Right cardiac atrium (tissue), 5 donors: ENCODE measurements around the gene TEX101. TPM values are rescaled to one million over a fixed set of nuclear protein-coding genes. Genes with fewer than 3 reads are reported as not detected.
A peak's percentile ranks its signal among the peaks of the same experiment; 100 is the strongest.

Source experiments
- ATAC-seq, 2 donors: fragments of 200-7000 bp; cut with Tn5 transposase; one replicate each; pipeline versions ENCODE4 v1.8.0 to v1.9.1; 2020; ENCODE audit warnings: moderate library complexity in 2 of 2, mild to moderate bottlenecking in 1 of 2
- DNase-seq, 3 donors: peaks; one replicate each; pipeline ENCODE4 v3.0.0-alpha.2; 2020
- H3K27ac ChIP-seq: one replicate; pipeline ENCODE4 v1.5.1; 2013; ENCODE audit warnings: mild to moderate bottlenecking, low read length, control low read depth, moderate library complexity
- H3K27me3 ChIP-seq: one replicate; pipeline ENCODE4 v1.6.1; 2013; ENCODE audit not compliant: control insufficient read depth, insufficient read depth
- H3K4me1 ChIP-seq: one replicate; pipeline ENCODE4 v1.6.1; 2013; ENCODE audit warnings: low read length; ENCODE audit not compliant: control insufficient read depth, insufficient read depth
- H3K4me3 ChIP-seq: one replicate; pipeline ENCODE4 v1.5.1; 2013; ENCODE audit warnings: low read length, control low read depth
- H3K9me3 ChIP-seq: one replicate; pipeline ENCODE4 v1.6.1; 2013; ENCODE audit warnings: low read length; ENCODE audit not compliant: control insufficient read depth
- WGBS: extraction: QIAGEN DNeasy Blood & Tissue Kit; methylation state at CpG from one replicate; pipeline ENCODE4 v1.1.7; 2013; 5-methylcytosine and 5-hydroxymethylcytosine counted together
- intact Hi-C, 4 donors: fragments of 100-400 bp; cut with DNase I; formaldehyde crosslinking; loops; one replicate each; pipeline versions ENCODE4 v1.11.0 to v1.14.0; 2022 to 2023
- polyA plus RNA-seq: library from polyadenylated mRNA; stranded (reverse); fragments of 200-250 nt; gene quantifications from one replicate; pipeline ENCODE4 v1.2.3, GENCODE V29; 2013
- total RNA-seq, 4 donors: library from RNA; stranded (reverse); fragmentation: NEBNext Ultra II Directional; extraction: Animal tissue kit (Norgen Biotek cat#: 25700); gene quantifications; one replicate each; pipeline ENCODE4 v1.2.1, GENCODE V29; 2021
- donor health status: healthy with polysubstance abuse.
- donor health status: DM: no; HTN: yes; CAD: no.
- donor health status: DM: no; HTN: no; CAD: no.
- donor health status: DM: no; HTN: yes; CAD: no; lungs with severe emphysema.
- donor health status: DM: yes; HTN: yes; CAD: no.

Gene TEX101
- total and polyA plus RNA-seq, 5 donors = not detected

DNA sequence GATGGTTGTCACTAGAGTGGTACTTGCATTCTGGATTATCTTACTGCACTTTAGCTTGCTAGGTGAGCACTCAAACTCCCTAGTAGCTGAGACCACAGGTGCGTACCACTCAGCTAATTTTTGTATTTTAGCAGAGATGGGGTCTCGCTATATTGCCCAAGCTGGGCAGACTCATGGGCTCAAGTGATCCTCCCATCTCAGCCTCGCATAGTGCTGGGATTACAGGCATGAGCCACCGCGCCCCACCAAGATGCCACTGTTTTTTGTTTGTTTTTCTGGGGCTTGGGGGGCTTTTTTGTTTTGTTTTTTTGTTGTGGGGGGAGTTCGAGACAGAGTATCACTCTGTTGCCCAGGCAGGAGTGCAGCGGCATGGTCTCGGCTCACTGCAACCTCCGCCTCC lies 33.0 kb downstream of the TEX101 start:
- DNase-seq (no peak), ATAC-seq (no peak)
- intact Hi-C loops = loop anchor here (1.0 to 10.0 kb wide), 5 partner anchors 70 to 217 kb away; no protein-coding TSS in a partner anchor

DNA sequence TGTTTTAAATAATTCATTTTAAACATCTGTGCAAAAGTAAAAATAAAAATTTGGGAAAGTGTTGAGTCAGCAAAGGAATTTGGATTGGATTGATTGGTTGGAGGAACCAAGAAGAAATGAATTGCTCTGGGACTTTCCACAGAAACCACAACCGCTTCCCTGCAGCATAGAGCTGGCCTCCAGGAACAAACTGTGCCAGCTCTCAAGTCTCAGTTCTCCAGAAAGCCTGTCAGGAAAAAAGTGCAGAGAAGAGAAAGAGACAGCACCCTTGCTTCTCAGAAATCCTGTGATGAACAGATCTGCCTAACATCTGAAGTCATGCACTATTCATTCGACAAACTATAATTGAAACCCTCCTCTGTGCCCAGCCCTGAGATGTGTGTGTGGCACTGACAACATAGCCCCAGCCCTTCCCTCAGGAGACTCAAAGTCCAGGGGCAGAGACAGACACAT lies 35.9 kb downstream of the TEX101 start:
- WGBS = 71% methylated on average over 2 of the region's 2 CpGs
- H3K27ac ChIP-seq = no peak overlapping the region
- no peaks in the 10 kb centered on the region for H3K27me3 ChIP-seq
- no peak overlapping the region for H3K4me3 ChIP-seq
- peaks cover 2% of the 10 kb centered on the region for H3K9me3 ChIP-seq
- no peak for DNase-seq
- ATAC-seq = no peak
- intact Hi-C loops = no loop called here
- no peaks in the 10 kb centered on the region for H3K4me1 ChIP-seq

More for the DNA sequence above, 33.0 kb downstream of the TEX101 start:
- WGBS = 96% methylated on average over 9 of the region's 9 CpGs
- H3K27me3 ChIP-seq = no peaks in the 10 kb centered on the region
- H3K4me1 ChIP-seq = no peaks in the 10 kb centered on the region
- peaks cover 2% of the 10 kb centered on the region for H3K9me3 ChIP-seq
- no peak overlapping the region for H3K4me3 ChIP-seq
- no peak overlapping the region for H3K27ac ChIP-seq

GRCh38 chr19:43452582-43452981 lies 37.9 kb downstream of the TEX101 start:
- ATAC-seq (no peak), DNase-seq (no peak)
- H3K27ac ChIP-seq = no peak overlapping the region
- H3K9me3 ChIP-seq = peaks cover 2% of the 10 kb centered on the region
- H3K27me3 ChIP-seq = no peaks in the 10 kb centered on the region
- intact Hi-C loops = no loop called here
- H3K4me3 ChIP-seq = no peak overlapping the region
- no peaks in the 10 kb centered on the region for H3K4me1 ChIP-seq
- 65% methylated on average over 3 of the region's 3 CpGs for WGBS

GRCh38 chr19:43454031-43454430 lies 39.3 kb downstream of the TEX101 start:
- H3K27ac ChIP-seq = no peak overlapping the region
- DNase-seq (no peak), ATAC-seq (no peak)
- no peaks in the 10 kb centered on the region for H3K4me1 ChIP-seq
- H3K4me3 ChIP-seq = no peak overlapping the region
- intact Hi-C loops = no loop called here
- 76% methylated on average over 2 of the region's 2 CpGs for WGBS
- no peaks in the 10 kb centered on the region for H3K27me3 ChIP-seq
- peaks cover 2% of the 10 kb centered on the region for H3K9me3 ChIP-seq

- Histone ChIP-seq H3K4me1 (no peaks in the 10 kb centered on the region), H3K4me3 (no peak overlapping the region), H3K27me3 (no peaks in the 10 kb centered on the region), H3K9me3 (peaks cover 2% of the 10 kb centered on the region), H3K27ac (no peak overlapping the region)
- no peak for DNase-seq
- 47% methylated on average over 10 of the region's 10 CpGs for WGBS
- intact Hi-C loops = no loop called here
- no peak for ATAC-seq
These were observed 40.8 kb downstream of the TEX101 start for GRCh38 chr19:43455321-43456113.

DNA sequence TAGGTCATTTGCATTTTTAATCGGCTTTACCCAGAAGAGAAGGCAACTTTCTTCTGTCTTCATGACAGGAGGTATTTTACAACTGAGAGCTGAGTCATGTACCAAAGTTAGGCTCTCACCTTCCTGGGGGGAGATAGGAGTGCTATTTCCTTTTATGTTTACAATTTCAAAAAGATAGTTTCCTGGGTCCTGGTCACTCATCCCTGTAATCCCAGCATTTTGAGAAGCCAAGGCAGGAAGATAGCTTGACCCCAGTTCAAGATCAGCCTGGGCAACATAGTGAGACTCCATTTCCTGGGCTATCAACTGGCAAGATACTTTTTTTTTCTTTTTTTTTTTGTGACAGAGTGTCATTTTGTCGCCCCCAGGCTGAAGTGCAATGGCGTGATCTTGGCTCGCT lies 43.1 kb downstream of the TEX101 start:
- Histone ChIP-seq H3K4me1 (no peaks in the 10 kb centered on the region), H3K27ac (no peak overlapping the region), H3K27me3 (no peaks in the 10 kb centered on the region), H3K4me3 (no peak overlapping the region), H3K9me3 (no peaks in the 10 kb centered on the region)
- 81% methylated on average over 4 of the region's 4 CpGs for WGBS
- DNase-seq (no peak), ATAC-seq (no peak)
- intact Hi-C loops = no loop called here

GRCh38 chr19:43460362-43461016 lies 45.8 kb downstream of the TEX101 start:
- WGBS = 74% methylated on average over 16 of the region's 16 CpGs
- no peak for DNase-seq
- Histone ChIP-seq H3K4me3 (no peak overlapping the region), H3K27me3 (no peaks in the 10 kb centered on the region), H3K4me1 (no peaks in the 10 kb centered on the region), H3K9me3 (no peaks in the 10 kb centered on the region), H3K27ac (no peak overlapping the region)
- ATAC-seq = no peak
- intact Hi-C loops = loop anchor here in 2 of 4 donors (5.0 kb wide), 1 partner anchor 42 kb away; the partner anchor contains the start of gene PHLDB3 (in 2 of the 2)

- Histone ChIP-seq H3K4me1 (no peaks in the 10 kb centered on the region), H3K27me3 (no peaks in the 10 kb centered on the region), H3K9me3 (no peaks in the 10 kb centered on the region), H3K27ac (no peak overlapping the region), H3K4me3 (no peak overlapping the region)
- DNase-seq = no peak
- WGBS = 89% methylated on average over 12 of the region's 12 CpGs
- intact Hi-C loops = loop anchor here in 2 of 4 donors (5.0 kb wide), 1 partner anchor 41 kb away; the partner anchor contains the start of gene PHLDB3 (in 2 of the 2)
- no peak for ATAC-seq
These were observed 46.6 kb downstream of the TEX101 start for GRCh38 chr19:43461303-43461702.

DNA sequence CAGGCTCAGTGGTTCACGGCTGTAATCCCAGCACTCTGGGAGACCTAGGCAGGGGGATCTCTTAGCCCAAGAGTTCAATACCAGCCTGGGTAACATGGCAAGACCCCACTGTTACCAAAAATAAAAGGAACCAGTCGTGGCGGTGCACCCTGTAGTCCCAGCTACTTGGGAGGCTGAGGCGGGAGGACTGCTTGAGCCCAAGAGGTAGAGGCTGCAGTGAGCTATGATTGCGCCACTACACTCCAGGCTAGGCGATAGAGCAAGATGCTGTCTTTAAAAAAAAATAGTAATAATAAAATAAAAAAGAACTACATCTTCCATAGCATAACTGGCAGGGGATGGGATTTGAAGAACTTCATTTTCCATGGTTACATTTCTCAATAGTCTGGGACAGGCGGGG lies 47.7 kb downstream of the TEX101 start:
- no peaks in the 10 kb centered on the region for H3K27me3 ChIP-seq
- DNase-seq (no peak), ATAC-seq (no peak)
- no peak overlapping the region for H3K4me3 ChIP-seq
- no peak overlapping the region for H3K27ac ChIP-seq
- 90% methylated on average over 7 of the region's 7 CpGs for WGBS
- intact Hi-C loops = loop anchor here in 2 of 4 donors (5.0 kb wide), 1 partner anchor 40 kb away; the partner anchor contains the start of gene PHLDB3 (in 2 of the 2)
- H3K4me1 ChIP-seq = no peaks in the 10 kb centered on the region
- no peaks in the 10 kb centered on the region for H3K9me3 ChIP-seq

DNA sequence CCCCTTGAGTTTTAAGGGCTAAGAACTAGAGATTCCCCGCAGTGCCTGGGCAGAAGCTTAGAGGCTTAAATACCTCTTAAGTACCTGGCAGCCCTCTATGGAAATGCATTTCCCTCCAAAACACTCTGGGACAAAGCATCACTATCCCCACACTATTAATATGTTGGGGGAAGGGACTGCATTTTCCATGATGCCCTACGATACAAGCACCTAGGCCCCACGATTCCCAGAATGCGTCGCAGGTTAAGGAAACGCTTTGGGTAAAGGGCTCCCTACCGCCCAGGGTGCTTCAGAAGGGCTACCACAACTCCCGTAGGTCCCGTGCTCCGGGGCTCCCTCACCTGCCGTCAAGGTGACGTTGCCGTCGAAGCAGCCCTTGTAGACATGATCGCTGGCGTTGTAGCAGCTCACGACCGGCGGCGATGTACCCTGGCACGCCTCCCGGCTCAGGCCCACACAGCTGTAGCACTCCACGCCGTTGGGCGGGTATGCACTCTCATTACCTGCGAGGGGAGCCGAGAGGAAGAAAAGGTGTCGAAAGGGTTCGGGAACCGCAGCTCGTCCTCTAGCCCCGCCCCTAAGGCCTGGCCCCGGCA lies 48.2 kb downstream of the TEX101 start:
- intact Hi-C loops = loop anchor here in 2 of 4 donors (5.0 kb wide), 1 partner anchor 39 kb away; the partner anchor contains the start of gene PHLDB3 (in 2 of the 2)
- Histone ChIP-seq H3K27me3 (no peaks in the 10 kb centered on the region), H3K27ac (peak overlapping the region; percentile 10), H3K4me3 (peak overlapping the region; percentile 69), H3K4me1 (no peaks in the 10 kb centered on the region), H3K9me3 (no peaks in the 10 kb centered on the region)
- ATAC-seq (no peak), DNase-seq (no peak)
- whole genome bisulfite sequencing = 12% methylated on average over 33 of the region's 33 CpGs
